CD1c-positive myeloid dendritic cell (primary cell): ENCODE data around the gene HMCN2.

ENCODE experiments used
- DNase-seq: peaks from one replicate; pipeline ENCODE4 v3.0.0-alpha.2; 2016; ENCODE audit errors: extremely low spot score

HMCN2 gene

DNA sequence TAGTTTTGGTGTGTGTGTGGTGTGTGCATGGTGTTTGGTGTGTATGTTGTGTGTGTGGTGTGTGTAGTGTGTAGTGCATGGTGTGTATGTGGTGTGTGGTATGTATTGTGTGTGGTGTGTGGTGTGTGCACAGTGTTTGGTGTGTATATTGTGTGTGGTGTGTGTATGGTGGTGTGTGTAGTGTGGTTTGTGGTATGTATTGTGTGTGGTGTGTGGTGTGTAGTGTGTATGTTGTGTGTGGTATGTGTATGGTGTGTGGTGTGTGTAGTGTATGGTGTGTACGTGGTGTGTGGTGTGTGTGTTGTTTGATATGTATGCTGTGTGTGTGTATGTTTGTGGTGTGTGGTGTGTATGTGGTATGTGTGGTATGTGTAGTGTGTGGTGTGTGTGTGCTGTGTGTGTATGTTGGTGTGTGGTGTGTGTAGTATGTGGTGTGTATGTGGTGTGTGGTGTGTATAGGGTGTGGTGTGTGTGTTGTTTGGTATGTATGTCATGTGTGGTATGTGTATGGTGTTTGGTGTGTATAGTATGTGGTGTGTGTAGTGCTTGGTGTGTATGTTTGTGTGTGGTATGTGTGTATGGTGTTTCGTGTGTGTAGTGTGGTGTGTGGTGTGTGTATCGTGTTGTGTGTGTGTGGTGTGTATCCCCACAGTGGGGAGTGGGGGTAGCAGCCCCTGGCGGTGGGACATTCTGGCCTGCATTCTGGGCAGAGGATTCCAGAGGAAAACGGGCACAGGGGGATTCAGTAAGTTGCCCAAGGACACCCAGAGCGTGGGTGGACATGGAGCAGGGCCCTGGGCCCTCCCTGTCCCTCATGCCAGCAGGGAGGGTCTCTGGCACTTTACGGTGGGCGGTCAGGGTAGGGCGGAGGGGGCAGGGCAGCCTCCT is 79.7 kb downstream of the HMCN2 start:
- DNase-seq: no peak

DNA sequence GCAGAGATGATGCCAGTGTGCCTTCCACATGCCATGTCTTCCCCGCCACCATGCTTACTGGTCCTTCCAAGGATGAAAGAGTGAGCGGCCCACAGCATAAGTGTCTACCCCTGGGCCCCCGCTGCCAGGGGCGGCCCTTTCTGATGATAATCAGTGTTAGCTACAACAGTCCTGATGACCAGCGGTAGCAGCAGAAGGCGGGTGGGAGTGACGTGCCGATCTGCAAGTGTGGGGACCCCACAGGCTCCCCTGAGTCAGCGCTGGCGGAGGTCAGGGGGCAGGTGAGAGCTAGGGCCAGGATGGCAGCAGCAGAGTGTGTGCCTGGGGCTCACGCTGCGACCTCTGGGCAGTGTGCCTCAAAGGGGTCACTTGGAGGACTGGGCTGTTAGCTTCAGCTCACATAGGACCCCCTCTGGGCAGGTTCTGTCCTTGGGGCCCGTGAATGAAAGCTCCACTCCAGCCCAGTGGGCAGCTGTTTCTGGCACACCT is 80.4 kb downstream of the HMCN2 start:
- no peak for DNase-seq

DNA sequence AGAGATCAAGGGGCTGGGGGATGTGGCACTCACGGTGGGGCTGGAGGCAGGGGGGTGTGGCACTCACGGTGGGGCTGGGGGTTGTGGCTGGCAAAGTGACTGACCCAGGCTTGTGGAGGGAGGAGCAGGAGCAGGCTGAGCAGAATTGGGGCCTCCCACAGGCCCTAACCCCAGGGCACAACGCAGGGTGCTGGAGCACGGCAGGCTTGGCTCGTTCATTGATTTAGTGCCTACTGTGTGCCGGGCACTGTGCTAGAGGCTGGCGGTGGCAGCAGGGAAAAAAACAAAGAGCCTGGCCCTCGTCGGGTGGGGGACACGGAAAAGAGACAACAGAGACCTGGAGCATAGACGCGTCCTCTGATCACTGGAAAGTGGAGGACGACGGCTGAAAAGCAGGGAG is 80.9 kb downstream of the HMCN2 start:
- no peak for DNase-seq

DNA sequence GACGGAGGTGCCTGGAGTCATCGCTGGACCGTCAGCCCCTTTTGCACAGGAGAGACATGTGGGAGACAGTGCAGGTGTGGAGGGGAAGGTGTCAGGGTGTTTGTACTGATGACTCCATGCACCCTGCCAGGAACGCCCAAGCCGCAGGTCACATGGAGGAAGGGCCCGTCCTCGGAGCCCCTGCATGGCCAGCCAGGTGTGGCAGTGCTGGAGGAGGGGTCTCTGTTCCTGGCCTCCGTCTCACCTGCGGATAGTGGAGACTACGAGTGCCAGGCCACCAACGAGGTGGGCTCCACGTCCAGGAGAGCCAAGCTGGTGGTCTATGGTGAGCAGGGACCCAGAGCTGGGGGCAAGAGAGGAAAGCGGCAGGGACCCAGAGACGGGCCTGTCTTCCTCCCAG is 81.5 kb downstream of the HMCN2 start:
- no peak for DNase-seq

DNA sequence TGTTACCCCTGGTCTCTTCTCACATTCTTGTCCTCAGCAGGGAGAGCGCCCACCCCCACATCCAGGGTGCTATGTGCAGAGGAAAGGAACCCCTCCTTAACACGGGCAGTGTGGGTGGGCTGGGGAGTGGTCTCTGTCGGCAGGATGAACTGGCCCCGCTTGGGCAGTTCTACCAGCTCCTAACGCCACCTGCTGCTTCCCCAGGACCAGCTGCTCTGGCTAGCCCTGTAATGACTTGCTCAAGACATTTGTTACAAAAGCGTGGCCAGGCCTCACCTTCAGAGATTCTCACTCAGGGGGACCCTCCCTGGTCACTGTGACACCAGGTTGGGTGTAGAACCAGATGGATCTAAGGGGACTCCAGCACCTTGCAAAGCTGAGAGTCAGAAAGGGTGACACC is 82.4 kb downstream of the HMCN2 start:
- DNase-seq: no peak

DNA sequence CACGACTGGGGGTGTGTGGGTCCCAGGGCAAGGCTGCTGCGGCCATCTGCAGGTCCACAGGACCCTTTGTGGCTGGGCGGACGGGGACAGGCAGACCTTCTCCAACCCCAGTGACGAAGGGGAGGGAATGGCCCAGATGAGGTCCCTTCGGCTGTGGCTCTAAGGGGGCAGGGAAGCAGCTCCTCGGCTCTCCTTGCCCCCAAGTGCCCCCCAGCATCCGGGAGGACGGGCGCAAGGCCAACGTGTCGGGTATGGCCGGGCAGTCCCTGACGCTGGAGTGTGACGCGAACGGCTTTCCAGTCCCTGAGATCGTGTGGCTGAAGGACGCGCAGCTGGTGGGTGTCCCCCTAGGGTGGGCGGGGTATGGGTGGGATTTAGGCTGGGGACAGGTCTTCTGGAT is 82.8 kb downstream of the HMCN2 start:
- no peak for DNase-seq

DNA sequence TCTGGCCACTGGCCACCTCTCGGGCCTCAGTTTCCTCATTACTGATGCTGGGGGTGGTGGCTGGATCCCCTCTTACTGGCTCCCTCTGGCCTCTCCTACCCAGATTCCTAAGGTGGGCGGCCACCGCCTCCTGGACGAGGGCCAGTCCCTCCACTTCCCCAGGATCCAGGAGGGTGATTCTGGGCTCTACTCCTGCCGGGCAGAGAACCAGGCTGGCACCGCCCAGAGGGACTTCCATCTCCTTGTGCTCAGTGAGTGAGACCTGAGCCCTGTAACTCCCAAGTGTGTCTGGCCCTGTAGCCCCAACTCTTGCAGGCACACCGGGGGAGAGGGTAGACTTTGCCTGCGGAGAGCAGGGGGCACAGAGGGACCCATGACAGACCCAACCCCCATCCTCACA is 83.3 kb downstream of the HMCN2 start:
- no peak for DNase-seq

DNA sequence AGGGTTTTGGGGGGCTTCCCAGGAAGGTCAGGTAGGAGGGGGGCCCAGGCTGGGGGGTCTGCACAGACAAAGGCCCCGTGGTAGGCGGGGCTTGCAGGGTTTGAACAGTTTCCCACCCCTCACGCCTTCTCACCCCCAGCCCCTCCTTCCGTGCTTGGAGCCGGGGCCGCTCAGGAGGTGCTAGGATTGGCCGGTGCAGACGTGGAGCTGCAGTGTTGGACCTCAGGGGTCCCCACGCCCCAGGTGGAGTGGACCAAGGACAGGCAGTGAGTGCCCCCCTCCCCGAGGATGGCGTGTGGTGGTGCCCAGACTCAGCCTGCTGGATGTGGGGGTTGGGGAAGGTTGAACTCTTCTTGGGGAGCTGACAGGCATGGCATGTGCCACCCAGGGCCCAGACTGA is 83.8 kb downstream of the HMCN2 start:
- no peak for DNase-seq

DNA sequence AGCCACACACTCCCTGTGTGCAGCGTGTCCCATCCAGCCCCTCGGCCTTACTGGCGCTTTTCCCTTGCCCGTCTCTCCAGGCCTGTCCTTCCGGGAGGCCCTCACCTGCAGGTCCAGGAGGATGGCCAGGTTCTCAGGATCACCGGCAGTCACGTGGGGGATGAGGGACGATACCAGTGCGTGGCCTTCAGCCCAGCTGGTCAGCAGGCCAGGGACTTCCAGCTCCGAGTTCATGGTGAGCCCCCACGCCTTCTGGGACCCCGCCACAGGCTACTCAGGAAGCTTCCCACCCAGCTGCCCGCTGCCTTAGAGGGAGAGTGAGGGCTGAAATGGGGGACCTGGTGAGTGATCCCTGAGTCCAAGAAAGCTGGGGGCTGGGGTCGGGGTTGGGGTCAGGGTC is 85.8 kb downstream of the HMCN2 start:
- no peak for DNase-seq

DNA sequence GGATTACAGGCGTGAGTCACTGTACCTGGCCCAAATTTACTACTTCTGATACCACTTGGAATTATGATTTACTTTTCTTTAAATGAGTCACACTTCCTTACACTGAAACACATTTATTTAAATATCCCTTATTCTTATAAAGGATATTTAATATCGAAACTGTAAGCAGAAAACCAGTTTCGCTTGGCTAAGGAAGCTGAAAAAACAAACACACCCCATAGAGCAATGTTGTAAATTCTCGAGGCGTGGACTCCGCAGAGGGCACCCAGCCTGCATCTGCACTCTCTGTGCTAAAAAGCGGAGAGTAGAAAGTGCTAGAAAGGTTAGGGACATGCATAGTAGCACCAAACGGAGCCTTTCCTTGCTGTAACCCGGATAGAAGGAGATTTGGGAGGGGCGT is 86.5 kb downstream of the HMCN2 start:
- no peak for DNase-seq

DNA sequence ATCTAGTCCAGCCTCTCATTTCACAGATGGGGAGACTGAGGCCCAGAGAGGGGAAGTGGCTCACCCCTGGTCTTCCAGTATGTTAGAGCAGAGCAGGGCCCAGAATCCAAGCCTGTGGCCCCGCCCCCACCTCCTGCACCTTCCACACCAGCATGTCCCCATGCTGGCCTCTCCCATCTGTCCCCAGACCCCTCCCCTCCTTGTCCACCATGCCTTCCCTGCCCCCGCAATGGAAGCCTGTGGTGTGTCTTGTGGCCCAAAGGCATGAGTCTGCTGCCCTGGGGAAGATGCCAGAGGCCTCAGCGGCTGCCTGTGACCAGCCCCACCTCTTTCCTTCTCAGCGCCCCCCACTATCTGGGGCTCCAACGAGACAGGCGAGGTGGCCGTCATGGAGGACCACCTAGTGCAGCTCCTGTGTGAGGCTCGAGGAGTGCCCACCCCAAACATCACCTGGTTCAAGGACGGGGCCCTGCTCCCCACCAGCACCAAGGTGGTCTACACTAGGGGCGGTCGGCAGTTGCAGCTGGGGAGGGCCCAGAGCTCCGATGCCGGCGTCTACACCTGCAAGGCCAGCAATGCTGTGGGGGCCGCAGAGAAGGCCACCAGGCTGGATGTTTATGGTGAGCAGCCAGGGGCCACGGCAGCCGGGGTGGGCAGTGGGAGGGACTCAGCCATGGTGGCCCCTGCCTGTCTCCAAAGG is 87.2 kb downstream of the HMCN2 start:
- no peak for DNase-seq

DNA sequence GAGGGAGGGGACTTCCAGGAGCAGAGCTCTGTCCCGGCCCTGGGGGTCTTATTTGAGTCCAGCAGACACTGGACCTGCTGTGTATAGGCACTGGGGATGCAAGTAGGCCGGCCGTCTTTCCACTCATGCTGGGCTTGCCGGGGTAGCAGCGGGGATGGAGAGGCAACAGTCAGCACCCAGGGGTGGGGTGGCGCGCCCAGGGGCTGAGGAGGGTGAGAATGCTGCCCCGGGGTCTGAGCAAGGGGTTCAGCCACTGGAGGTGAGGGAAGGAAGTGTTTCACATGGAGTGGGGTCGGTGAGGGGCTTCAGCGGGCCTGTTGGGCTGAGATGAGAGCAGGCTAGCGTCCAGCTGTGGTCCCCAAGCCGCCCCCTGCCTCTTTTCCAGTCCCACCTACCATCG is 88.8 kb downstream of the HMCN2 start:
- no peak for DNase-seq

DNA sequence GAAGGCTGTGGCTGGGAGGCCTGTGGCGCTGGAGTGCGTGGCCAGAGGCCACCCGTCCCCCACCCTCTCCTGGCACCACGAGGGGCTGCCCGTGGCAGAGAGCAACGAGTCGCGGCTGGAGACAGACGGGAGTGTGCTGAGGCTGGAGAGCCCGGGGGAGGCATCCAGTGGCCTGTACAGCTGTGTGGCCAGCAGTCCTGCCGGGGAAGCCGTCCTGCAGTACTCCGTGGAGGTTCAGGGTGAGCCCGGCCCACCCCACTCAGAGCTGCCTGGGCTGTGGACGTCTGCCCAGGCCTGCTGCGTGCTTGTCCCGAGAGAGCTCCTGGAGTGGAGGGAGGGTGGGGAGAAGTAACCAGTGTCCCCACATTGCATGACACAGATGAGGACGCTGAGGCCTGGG is 89.2 kb downstream of the HMCN2 start:
- no peak for DNase-seq

DNA sequence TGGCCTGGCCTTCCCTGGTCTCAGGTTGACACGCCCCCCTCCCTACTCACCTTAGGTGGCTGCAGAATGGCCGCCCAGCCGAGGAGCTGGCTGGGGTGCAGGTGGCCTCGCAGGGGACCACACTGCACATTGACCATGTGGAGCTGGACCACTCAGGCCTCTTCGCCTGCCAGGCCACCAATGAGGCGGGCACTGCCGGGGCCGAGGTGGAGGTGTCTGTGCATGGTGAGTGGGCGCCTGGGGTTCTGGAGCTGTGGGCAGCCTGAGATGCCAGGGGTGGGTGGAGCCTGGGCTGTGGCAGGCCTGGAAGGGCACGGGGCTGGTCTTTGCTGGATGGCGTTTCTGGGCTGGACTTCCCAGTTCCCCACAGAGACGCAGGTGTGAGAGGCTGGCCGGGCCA is 90.5 kb downstream of the HMCN2 start:
- no peak for DNase-seq

DNA sequence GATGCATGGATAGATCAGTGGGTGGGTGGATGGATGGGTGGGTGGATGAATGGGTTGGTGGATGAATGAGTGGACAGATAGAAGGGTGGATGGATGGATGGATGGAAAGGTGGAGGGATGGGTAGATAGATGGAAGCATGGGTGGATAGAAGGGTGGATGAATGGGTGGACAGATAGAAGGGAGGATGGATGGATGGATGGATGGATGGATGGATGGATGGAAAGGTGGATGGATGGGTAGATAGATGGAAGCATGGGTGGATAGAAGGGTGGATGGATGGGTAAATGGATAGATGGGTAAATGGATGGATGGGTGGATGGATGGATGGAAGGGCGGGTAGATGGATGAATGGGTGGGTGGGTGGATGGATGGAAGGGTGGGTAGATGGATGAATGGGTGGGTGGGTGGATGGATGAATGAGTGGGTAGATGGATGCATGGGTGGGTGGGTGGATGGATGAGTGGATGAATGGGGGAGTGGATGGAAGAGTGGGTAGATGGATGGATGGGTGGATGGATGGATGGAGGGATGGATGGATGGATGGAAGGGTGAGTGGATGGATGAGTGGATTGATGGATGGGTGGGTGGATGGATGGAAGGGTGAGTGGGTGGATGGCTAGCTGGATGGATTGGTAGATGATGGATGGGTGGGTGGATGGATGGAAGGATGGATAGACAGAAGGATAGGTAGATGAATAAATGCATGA is 91.5 kb downstream of the HMCN2 start:
- DNase-seq: no peak

DNA sequence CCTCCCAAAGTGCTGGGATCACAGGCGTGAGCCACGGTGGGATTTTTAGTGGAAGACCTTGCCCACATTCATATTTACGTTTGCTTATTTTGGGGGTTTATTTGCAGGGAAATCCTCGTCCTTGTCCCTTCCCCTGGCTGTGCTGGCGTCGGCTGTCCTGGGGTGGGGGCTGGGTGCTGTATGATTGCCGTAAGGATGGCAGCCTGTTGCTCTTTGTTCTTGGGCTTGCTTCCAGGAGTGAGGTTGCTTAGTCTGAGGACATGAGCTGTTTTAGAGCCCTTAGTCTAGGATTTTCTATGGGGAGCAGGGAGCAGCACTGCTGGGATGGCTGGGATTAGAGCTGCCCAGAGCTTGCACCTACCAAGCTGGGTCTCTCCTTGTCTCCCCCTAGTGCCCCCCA is 93.4 kb downstream of the HMCN2 start:
- DNase-seq: no peak

DNA sequence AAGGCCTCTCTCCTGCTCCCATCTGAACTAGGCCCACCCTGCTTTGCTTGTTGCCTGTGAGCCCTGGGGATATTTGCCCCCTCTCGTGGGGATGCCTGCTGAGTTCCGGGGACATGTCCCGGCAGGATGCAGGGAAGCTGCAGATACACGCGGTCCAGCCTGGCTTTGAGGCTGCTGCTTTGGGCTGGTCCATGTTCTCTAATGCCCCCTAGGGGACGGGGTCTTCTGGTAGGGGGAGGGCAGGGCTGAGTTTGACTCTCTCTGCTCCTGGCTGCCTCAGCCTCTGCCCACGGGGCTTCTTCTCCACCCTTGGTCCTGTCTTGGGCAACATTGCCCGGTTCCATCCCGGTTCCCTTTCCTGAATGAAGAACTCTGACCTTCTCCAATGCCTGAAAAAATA is 94.3 kb downstream of the HMCN2 start:
- no peak for DNase-seq

DNA sequence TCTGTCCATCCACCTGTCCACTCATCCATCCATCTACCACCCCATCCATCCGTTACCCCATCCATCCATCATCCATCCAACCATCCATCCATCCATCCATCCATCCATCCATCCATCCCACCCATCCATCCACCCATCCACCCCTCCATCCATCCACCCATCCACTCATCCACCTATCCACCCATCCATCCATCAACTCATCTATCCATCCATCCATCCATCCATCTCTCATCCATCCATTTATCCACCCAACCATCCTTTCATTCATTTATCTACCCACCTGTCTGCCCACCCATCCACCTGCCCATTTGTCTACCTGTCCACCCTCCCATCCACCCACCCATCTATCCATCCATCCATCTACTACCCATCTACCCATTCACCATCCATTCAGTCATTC is 95.1 kb downstream of the HMCN2 start:
- DNase-seq: no peak

DNA sequence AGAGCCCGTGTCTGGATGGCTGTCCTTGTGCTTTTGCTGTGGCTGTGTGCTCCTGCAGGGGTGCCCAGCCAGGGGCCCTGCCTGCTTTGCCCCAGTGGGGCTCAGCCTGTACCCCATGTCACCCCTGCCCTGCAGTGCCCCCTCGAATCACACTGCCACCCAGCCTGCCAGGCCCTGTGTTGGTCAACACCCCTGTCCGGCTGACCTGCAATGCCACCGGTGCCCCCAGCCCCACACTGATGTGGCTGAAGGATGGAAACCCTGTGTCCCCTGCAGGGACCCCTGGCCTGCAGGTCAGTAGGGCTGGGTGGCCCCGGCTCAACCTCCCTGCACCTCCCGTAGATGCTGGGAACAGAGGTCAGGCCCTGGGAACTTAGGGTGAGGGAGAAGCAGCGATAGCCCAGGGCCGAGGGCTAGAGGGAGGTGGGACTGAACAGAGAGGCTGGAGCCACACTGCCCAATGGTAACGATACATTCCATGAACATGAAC is 96.4 kb downstream of the HMCN2 start:
- DNase-seq: no peak

DNA sequence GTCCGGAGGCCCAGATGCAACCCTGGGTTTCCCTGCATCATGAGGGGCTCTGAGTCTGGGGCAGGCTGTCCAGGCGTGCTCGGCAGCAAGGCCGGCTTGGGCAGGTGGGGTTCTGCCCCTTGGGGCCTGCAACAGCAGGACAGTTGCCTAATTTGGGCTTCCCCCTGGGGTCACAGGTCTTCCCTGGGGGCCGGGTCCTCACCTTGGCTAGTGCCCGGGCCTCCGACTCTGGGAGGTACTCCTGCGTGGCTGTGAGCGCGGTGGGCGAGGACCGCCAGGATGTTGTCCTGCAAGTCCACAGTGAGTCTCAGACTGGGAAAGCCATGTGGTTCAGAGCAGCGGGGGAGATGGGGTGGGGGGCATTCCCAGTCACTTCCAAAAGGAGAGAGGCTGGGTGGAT is 97.1 kb downstream of the HMCN2 start:
- DNase-seq: no peak

DNA sequence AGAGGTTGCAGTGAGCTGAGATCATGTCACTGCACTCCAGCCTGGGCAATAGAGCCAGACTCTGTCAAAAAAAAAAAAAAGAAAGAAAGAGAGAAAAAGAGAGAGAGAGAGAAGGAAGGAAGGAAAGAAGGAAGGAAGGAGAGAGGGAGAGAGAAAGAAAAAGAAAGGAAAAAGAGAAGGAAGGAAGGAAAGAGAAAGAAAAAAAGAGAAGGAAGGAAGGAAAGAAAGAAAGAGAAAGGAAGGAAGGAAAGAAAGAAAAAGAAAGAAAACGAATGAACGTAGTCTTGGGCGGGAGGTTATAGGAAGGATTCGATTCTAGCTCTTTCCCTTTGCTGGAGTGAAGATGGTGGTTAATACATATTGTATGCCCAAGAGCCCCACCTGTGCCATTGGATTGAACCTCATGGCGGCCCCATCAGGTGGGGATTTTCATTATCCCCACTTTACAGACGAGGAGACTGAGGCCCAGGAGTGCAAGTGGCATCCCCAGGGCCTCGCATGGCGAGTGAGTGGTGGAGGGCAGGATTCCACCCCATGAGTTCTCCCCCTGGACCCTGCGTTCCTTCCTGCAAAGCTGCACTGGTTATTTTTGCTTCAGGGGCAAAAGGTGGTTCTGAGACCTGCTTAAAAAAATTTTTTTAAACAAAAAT is 98.3 kb downstream of the HMCN2 start:
- DNase-seq: no peak
